Erythroblast (primary cell): ENCODE results near the gene TLNRD1.

Experiments
- GATA1 ChIP-seq: IDR thresholded peaks from 2 replicates; pipeline ENCODE4 v1.6.1; 2011; ENCODE audit warnings: low read depth, mild to moderate bottlenecking, control low read depth, low read length, moderate library complexity
- POLR2A ChIP-seq: IDR thresholded peaks from 2 replicates; pipeline ENCODE4 v1.6.1; 2011; ENCODE audit warnings: mild to moderate bottlenecking, low read length

DNA sequence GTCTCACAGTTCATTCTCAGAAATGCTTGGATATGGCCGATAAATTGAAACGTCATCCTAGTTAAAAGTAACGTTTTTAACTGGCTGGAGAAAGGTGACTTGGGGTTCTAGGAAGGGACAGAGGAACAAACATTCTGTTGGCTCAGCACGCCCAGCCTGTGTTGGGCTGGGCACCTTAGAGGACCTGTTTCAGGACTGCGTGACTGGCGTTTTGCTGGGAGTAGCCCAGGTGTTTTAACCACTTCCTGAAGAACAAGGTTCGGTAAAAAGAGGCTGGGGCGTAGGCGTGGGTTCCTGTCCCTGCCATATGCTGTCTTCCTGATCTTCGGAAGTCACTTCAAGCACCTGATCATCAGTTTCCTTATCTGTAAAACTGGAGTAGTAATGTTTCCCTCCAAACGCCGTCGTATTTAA lies 1.1 kb upstream of the TLNRD1 start:
- TF ChIP-seq POLR2A: no peak
- TF ChIP-seq GATA1: no peak
